Subcutaneous adipose tissue (tissue), 4 donors: ENCODE measurements around the gene B4GALNT3. TPM values are rescaled to one million over a fixed set of nuclear protein-coding genes. Genes with fewer than 3 reads are reported as not detected.

ENCODE experiments used
- total RNA-seq, 4 donors: library from RNA; depleted of rRNA; stranded (reverse); fragments of >200 nt; gene quantifications; one replicate each; pipeline ENCODE4 v1.1.0, GENCODE V29; 2016
- TF ChIP-seq, protein P1 (sequence below): fragments of 450-650 bp; IDR thresholded peaks from one replicate; pipeline ENCODE4 v1.5.1; 2016; ENCODE audit warnings: low read depth, mild to moderate bottlenecking, control low read depth, antibody characterized with exemption, moderate library complexity

B4GALNT3 gene
- total RNA-seq, 4 donors from 2014 or later = 0.16 to 0.22 (median 0.17) TPM; not detected in 1

DNA sequence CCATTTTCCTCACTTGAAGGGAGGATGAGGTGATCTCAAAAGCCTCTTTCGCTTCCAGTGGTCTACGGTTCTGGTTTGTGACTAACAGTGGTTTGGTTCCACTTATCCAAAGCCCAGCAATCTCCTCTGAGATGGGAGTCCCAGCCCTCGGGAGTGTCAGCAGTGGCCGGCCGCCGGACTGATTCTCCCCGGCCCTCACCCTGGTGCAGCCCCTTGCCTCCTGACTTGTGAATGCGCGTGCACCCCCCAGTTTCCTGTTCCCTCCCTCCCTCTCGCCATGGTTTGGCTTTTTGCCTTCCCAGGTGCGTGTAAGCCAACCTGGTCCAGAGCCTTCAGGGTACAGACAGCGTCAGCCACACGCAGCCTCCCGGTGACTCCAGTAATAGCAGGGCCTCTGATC lies 74.5 kb downstream of the B4GALNT3 start:
- TF ChIP-seq, protein P1, sequence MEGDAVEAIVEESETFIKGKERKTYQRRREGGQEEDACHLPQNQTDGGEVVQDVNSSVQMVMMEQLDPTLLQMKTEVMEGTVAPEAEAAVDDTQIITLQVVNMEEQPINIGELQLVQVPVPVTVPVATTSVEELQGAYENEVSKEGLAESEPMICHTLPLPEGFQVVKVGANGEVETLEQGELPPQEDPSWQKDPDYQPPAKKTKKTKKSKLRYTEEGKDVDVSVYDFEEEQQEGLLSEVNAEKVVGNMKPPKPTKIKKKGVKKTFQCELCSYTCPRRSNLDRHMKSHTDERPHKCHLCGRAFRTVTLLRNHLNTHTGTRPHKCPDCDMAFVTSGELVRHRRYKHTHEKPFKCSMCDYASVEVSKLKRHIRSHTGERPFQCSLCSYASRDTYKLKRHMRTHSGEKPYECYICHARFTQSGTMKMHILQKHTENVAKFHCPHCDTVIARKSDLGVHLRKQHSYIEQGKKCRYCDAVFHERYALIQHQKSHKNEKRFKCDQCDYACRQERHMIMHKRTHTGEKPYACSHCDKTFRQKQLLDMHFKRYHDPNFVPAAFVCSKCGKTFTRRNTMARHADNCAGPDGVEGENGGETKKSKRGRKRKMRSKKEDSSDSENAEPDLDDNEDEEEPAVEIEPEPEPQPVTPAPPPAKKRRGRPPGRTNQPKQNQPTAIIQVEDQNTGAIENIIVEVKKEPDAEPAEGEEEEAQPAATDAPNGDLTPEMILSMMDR = no peak

DNA sequence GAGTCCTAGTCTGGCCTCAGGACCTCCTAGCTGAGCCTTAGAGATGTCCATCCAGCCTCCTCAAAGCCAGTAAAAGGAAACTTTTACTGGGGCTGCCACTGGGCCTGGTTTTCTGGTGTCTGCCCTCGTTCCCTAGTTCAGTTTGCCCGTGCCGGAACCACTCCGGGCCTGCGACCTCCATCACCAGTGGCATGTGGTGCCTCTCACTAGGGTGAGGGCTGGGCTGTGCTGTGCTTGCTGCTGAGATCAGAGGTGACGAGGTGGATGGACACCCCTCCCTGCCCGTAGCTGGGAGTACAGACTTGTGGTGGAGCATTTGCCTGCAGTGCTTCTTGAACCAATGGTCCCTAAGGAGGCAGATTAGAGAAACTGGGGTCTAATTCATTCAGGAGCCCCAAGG lies 75.7 kb downstream of the B4GALNT3 start:
- TF ChIP-seq, protein P1 = no peak

DNA sequence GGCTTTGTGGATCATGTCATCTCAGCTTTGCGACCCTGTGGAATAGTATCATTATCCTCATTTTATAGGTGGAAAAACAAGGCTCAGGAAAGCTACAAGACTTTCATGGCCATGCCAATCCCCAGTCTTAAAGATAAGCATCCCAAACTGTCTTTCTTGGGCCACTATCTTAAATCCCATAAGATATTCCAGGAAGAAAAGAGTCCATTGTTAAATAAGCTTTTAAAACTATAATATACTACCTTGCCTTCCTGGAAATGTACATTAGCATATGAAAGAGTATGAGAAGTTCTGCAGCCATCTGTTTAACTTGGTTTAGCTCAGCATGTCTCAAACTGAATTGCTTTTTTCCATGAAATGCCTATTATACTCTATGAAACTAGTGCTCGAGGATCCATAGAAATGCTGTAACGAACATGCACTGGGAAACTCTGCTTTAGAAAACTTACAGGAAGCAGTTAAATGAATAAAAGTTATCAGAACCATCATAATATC lies 77.1 kb downstream of the B4GALNT3 start:
- TF ChIP-seq, protein P1 = no peak

DNA sequence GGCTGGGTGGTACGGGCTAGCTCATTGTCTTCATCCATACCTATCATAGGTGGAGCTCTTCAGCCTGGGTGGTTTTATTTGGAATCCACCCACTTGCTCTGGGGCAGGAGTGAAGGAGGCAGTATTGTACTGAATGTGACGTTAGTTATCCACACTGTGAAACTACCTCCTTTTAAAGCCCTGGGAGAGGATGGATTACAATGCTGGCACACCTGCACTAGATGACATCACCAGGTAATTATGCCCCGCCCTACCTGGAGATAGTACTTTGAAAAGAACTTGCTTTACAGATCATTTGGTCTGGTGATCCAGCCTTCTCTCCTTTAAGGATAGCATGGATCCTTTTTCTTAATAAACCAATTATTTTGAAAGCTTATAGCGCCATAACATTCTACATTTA lies 78.0 kb downstream of the B4GALNT3 start:
- TF ChIP-seq, protein P1 = no peak

DNA sequence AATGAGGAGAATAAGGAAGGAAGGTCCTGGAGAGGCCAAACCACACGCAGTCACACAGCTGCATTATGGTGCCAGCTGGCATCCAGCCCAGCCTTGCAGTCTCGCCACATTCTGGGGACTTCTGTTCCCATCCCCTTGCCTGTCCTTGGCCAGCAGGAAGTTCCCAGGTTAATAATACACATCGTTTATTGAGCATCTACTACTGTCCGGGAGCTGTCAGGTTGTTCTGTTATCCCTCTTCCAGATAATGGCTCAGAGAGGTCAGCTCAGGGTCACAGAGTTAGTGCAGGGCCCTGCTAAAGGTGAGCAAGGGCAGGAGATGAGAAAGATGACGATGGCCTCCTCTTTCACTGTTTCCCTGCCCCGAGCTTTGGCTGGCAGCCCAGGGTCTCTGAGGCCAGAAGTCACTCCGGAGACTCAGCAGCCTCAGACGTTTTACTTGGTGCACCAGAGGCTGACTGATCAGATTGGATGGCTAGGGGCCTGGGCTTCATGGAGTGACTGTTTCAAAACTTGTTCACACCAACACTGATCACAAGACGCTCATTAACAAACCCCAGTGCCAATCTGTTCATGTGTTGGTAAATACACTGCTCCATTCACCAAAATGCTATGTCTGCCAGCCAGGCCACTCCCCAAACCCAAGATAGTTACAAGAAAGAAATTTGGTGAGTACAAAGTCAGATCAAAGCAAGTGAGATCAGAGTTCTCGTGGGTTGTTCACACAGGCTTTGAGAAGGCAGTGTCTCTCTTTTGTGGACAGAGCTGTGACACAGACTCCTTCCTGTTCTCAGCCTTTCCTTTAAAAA lies 79.2 kb downstream of the B4GALNT3 start:
- TF ChIP-seq, protein P1 = no peak

DNA sequence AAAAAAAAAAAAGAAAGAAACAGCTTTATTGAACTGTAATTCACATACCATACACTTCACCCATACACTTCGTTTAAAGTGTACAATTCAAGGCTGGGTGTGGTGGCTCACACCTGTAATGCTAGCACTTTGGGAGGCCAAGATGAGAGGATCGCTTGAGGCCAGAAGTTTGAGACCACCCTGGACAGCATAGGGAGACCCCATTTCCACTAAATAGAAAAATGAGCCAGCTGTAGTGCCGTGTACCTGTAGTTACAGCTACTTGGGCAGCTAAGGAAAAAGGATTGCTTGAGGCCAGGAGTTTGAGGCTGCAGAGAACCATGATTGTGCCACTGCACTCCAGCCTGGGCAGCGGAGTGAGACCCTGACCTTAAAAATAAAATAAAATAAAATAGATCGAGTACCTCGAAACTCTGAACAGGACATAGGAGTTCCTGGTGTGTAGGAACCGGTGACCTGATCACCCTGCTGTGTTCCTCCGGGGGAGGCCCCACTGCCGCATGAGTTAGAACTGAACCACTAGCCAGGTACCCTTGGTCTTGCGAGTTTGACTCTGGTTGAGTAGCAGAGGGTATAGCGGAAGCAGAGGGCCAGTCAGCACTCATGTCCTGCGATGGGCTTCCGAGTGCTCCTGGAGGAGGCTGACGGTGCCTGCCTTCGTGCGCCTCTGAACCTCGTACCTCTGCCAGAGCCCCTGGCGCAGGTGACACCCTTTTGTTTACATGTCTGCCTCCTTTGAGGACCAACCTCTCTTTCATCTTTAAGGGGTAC lies 80.0 kb downstream of the B4GALNT3 start:
- TF ChIP-seq, protein P1 = no peak

DNA sequence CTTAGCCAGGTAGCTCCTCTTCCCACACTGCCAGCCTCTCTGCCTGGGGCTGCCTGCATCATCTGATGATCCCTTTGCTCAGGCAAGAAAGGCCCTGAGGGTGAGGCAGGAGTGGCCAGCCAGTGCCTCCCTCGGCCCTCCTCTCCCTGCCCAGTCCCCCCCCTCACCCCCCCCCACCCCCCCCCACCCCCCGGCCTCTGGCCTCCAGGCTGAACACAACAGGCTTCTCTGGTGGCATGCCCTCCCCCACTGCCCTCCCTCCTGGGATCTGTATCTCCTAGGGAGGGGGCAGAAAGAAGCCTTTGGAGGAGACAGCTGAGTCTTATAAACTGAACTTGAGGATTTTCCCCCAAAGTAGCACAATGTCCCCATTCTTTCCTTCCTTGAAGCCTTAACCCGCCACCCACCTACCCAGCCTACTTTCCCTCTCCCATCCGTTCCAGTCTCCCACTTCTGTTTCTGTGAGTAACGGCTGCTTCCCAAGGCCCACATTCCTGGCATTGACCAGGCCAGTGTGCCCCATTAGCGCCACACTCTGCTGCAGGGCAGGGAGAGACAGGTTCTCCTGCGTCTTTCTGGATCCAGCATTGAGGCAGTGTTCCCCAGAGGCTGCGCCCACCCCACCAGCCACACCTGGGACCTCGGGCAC lies 82.1 kb downstream of the B4GALNT3 start:
- TF ChIP-seq, protein P1 = no peak
